ENCODE data around the gene TMEM225. TPM values are rescaled to one million over a fixed set of nuclear protein-coding genes. Genes with fewer than 3 reads are reported as not detected.

TMEM225 gene
- total RNA-seq, 3 donors from 2014 or later (not counting 1 experiment from before 2014, with no cell fraction given), result not detected

DNA sequence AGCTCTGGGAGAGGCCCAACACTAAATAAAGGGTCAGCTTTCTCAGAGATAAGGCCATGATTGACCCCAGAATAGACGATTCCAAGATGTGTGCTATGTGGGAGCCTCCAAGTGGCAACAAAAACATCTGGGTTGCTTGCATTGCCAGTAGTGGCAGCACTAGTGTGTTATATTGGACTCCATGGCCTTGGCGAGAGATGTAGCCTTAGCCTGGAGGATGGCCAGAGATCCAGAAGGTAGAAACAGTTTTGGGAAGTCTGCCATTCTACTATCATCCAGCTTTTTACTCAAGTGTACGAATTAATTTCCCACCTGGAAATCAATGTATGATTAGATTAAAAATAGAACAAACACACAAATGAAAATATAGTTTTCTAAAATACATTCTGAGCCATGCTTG lies 19.5 kb upstream of the TMEM225 start:
- Histone ChIP-seq H3K36me3 (ENCODE audit: control insufficient read depth, insufficient read depth, low read length) (no peaks in the 10 kb centered on the region), H3K4me3 (ENCODE audit: low read length) (no peak overlapping the region), H3K27ac (ENCODE audit: low read length) (no peak overlapping the region), H3K4me1 (ENCODE audit: control insufficient read depth, insufficient read depth, low read length) (no peaks in the 10 kb centered on the region), H3K27me3 (ENCODE audit: control insufficient read depth, insufficient read depth, low read length) (no peaks in the 10 kb centered on the region), H3K9me3 (ENCODE audit: control insufficient read depth, insufficient read depth, low read length) (no peaks in the 10 kb centered on the region)
- ATAC-seq (no peak), DNase-seq (no peak)
- intact Hi-C loops (cut with micrococcal nuclease), result no loop called here
- Mint-ChIP-seq H3K27me3 (ENCODE audit: low read depth in 2 of 2) (peaks cover 0 to 13% of the 10 kb centered on the region in 2 donors), H3K36me3 (no peaks in the 10 kb centered on the region), H3K27ac (no peak overlapping the region), H3K4me3 (no peak overlapping the region), H3K4me1 (no peaks in the 10 kb centered on the region), H3K9me3 (peaks cover 2% of the 10 kb centered on the region in 2 donors)
- 91% methylated on average over 2 of the region's 3 CpGs for whole genome bisulfite sequencing (ENCODE audit: insufficient coverage)
- no peak for TF ChIP-seq CTCF (IDR thresholded peaks at IDR 0.05)

- WGBS (ENCODE audit: insufficient coverage), result 65% methylated on average over 2 of the region's 2 CpGs
- no peak overlapping the region for H3K4me3 Mint-ChIP-seq
- H3K27me3 Mint-ChIP-seq (ENCODE audit: low read depth in 2 of 2), result peaks cover 0 to 13% of the 10 kb centered on the region in 2 donors
- no peaks in the 10 kb centered on the region for H3K9me3 ChIP-seq (ENCODE audit: control insufficient read depth, insufficient read depth, low read length)
- DNase-seq (no peak), ATAC-seq (no peak)
- H3K9me3 Mint-ChIP-seq, result peaks cover 2% of the 10 kb centered on the region in 2 donors
- no peak for TF ChIP-seq CTCF (IDR thresholded peaks at IDR 0.05)
- no peak overlapping the region for H3K27ac Mint-ChIP-seq
- no peaks in the 10 kb centered on the region for H3K4me1 Mint-ChIP-seq
- no peaks in the 10 kb centered on the region for H3K4me1 ChIP-seq (ENCODE audit: control insufficient read depth, insufficient read depth, low read length)
- no peak overlapping the region for H3K4me3 ChIP-seq (ENCODE audit: low read length)
- no peaks in the 10 kb centered on the region for H3K36me3 Mint-ChIP-seq
- no peaks in the 10 kb centered on the region for H3K36me3 ChIP-seq (ENCODE audit: control insufficient read depth, insufficient read depth, low read length)
- H3K27me3 ChIP-seq (ENCODE audit: control insufficient read depth, insufficient read depth, low read length), result no peaks in the 10 kb centered on the region
- no peak overlapping the region for H3K27ac ChIP-seq (ENCODE audit: low read length)
- intact Hi-C loops (cut with micrococcal nuclease), result no loop called here
Measured at GRCh38 chr11:123903932-123904331, 18.5 kb upstream of the TMEM225 start.

DNA sequence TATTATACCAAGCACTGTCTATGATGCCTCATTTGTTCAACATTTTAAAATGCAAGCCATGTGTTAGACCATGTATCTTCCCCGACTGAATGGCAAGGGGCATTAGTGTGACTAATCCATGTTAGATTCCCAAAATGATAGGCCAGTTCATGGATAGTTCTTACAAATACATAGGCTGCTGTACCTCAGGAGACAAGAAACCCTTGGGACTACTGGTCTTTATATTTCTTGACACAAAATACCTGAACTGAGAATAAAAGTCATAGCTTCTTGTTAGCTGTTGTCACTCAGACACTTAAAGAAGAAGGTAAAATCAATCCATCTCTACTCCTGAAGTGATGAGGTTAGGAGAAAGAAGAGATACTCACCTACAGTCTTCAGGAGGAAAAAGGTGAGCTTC lies 16.4 kb upstream of the TMEM225 start, which contains the start of gene OR8D4:
OR8D4 (plus strand) TSS at position 301 of the 400 bp plus-strand sequence. CDS start 4,265 bp downstream, outside the sequence.
- Histone ChIP-seq H3K4me1 (ENCODE audit: control insufficient read depth, insufficient read depth, low read length) (no peaks in the 10 kb centered on the region), H3K27me3 (ENCODE audit: control insufficient read depth, insufficient read depth, low read length) (no peaks in the 10 kb centered on the region), H3K9me3 (ENCODE audit: control insufficient read depth, insufficient read depth, low read length) (no peaks in the 10 kb centered on the region), H3K27ac (ENCODE audit: low read length) (no peak within 1 kb of the TSS), H3K4me3 (ENCODE audit: low read length) (no peak within 1 kb of the TSS), H3K36me3 (ENCODE audit: control insufficient read depth, insufficient read depth, low read length) (no peaks in the 10 kb centered on the region)
- ATAC-seq, result no peak
- no peak within 1 kb of the TSS for H3K27ac Mint-ChIP-seq
- no peak for DNase-seq
- H3K4me3 Mint-ChIP-seq, result no peak within 1 kb of the TSS
- intact Hi-C loops (cut with micrococcal nuclease), result no loop called here
- no peaks in the 10 kb centered on the region for H3K36me3 Mint-ChIP-seq
- H3K9me3 Mint-ChIP-seq, result no peaks in the 10 kb centered on the region
- WGBS (ENCODE audit: insufficient coverage), result 100% methylated on average over 1 of the region's 1 CpG
- H3K4me1 Mint-ChIP-seq, result no peaks in the 10 kb centered on the region
- H3K27me3 Mint-ChIP-seq (ENCODE audit: low read depth in 2 of 2), result peaks cover 0 to 8% of the 10 kb centered on the region in 2 donors
- no peak for TF ChIP-seq CTCF (IDR thresholded peaks at IDR 0.05)

DNA sequence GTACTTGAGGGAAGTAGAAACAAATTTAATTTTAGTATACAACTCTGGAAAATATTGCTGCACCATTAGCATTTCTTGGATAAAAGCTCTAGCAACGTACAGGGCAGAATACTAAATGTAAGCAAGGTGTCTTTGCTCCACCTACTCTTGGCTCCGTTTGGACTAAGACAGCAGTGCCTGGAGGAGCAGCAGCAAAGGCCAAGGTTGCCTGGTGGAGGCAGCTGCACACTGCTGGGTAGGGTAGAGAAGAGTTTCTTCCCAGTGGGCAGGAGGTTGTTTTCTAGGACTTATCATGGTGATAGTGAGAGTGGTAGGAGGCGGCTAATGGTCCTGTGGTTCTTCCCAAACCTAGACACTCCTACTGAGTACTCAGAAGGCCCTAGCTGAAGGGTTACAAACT lies 14.3 kb upstream of the TMEM225 start:
- H3K4me3 Mint-ChIP-seq, result no peak overlapping the region
- no peaks in the 10 kb centered on the region for H3K9me3 Mint-ChIP-seq

More for the DNA sequence above, 14.3 kb upstream of the TMEM225 start:
- Mint-ChIP-seq H3K36me3 (no peaks in the 10 kb centered on the region), H3K27ac (no peak overlapping the region), H3K4me1 (no peaks in the 10 kb centered on the region), H3K27me3 (ENCODE audit: low read depth in 2 of 2) (peaks cover 0 to 5% of the 10 kb centered on the region in 2 donors)
- ATAC-seq, result no peak
- no peaks in the 10 kb centered on the region for H3K27me3 ChIP-seq (ENCODE audit: control insufficient read depth, insufficient read depth, low read length)
- intact Hi-C loops (cut with micrococcal nuclease), result no loop called here
- no peak overlapping the region for H3K4me3 ChIP-seq (ENCODE audit: low read length)
- no peaks in the 10 kb centered on the region for H3K9me3 ChIP-seq (ENCODE audit: control insufficient read depth, insufficient read depth, low read length)
- H3K4me1 ChIP-seq (ENCODE audit: control insufficient read depth, insufficient read depth, low read length), result no peaks in the 10 kb centered on the region
- DNase-seq, result no peak
- no peak for TF ChIP-seq CTCF (IDR thresholded peaks at IDR 0.05)
- H3K27ac ChIP-seq (ENCODE audit: low read length), result no peak overlapping the region
- H3K36me3 ChIP-seq (ENCODE audit: control insufficient read depth, insufficient read depth, low read length), result no peaks in the 10 kb centered on the region
- WGBS (ENCODE audit: insufficient coverage), result 82% methylated on average over 2 of the region's 3 CpGs

All from natural killer cell (primary cell).